GM23248 (cell line): Measurements from ENCODE around the gene SLC6A12.

Experiments used
- EZH2 ChIP-seq: fragments of 200-600 bp; sonication (generic); IDR thresholded peaks from 2 replicates; pipeline ENCODE4 v1.6.1; 2018; ENCODE audit warnings: antibody characterized with exemption, mild to moderate bottlenecking; ENCODE audit not compliant: insufficient read depth, poor library complexity, severe bottlenecking
- EZH2phosphoT487 ChIP-seq: fragments of 200-600 bp; sonication (generic); IDR thresholded peaks from 2 replicates; pipeline ENCODE4 v1.6.1; 2018; ENCODE audit warnings: antibody characterized with exemption, moderate library complexity, mild to moderate bottlenecking, low read depth; ENCODE audit not compliant: insufficient read depth

- TF ChIP-seq EZH2 (no peak), EZH2phosphoT487 (no peak)
Measured at GRCh38 chr12:168763-169525, 45.0 kb downstream of the SLC6A12 start.
